Measurements from ENCODE around the gene C17orf113.

DNA sequence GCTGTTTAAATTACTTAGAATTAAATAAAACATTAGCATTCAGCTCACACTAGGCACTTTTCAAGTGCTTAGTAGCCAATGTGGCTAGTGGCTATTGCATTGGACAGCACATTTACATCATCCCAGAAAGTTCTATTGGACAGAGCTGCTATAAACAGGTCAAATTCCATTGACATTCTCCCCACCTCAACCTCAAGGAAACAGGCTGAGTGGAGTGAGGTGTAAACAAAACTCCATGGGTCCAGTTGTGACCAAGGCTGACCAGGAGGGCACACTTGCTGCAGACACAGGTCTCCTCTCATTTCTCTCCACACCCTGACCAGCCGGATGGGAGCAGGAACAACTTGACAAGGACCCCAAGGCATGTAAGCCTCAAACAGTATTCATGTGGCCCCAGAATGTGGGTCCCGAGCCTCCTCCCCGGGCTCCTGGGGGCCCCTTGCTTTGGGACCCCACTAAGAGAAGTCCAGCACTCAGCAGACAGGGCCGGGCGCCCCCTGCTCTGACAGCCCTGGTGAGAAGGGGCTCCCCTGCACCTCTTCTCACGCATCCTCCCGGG, 488 bp downstream of the C17orf113 start:
- TF ChIP-seq, protein P1, sequence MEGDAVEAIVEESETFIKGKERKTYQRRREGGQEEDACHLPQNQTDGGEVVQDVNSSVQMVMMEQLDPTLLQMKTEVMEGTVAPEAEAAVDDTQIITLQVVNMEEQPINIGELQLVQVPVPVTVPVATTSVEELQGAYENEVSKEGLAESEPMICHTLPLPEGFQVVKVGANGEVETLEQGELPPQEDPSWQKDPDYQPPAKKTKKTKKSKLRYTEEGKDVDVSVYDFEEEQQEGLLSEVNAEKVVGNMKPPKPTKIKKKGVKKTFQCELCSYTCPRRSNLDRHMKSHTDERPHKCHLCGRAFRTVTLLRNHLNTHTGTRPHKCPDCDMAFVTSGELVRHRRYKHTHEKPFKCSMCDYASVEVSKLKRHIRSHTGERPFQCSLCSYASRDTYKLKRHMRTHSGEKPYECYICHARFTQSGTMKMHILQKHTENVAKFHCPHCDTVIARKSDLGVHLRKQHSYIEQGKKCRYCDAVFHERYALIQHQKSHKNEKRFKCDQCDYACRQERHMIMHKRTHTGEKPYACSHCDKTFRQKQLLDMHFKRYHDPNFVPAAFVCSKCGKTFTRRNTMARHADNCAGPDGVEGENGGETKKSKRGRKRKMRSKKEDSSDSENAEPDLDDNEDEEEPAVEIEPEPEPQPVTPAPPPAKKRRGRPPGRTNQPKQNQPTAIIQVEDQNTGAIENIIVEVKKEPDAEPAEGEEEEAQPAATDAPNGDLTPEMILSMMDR (IDR thresholded peaks at IDR 0.05): no peak
- no peak for TF ChIP-seq EP300 (IDR thresholded peaks at IDR 0.05)
- no peak for TF ChIP-seq POLR2A (IDR thresholded peaks at IDR 0.05)
